GM12875 (cell line): Measurements from ENCODE around the gene NEK5.

Experiments used
- H3K4me3 ChIP-seq: one replicate; pipeline ENCODE4 v1.5.1; 2011; ENCODE audit warnings: low read depth, low read length, control low read depth
- TF ChIP-seq, protein P1 (sequence below): IDR thresholded peaks from 2 replicates; pipeline ENCODE4 v1.5.1; 2011; ENCODE audit warnings: low read depth, mild to moderate bottlenecking, control low read depth, inconsistent platforms, low read length, moderate library complexity, borderline replicate concordance; ENCODE audit not compliant: insufficient read depth

The NEK5 gene

DNA sequence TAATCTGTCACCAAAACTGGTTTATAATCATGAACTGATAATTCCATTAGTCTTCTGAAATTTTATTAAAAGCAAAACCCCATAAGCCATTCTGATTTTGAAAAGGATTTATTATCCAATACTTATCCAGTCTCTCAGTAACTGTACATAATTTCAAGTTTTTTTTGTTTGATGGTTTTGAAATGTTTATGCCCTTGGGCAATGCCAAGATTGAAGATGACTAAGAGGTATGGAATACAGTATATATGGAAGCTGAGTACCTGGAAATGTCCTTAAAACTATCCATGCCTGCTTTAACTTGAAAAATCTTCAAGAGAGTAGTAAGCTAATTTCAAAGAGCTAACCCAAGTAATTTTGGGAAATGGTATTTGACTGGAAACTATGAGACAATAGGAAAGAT, 1.8 kb upstream of the NEK5 start:
- no peak overlapping the region for H3K4me3 ChIP-seq
- TF ChIP-seq, protein P1, sequence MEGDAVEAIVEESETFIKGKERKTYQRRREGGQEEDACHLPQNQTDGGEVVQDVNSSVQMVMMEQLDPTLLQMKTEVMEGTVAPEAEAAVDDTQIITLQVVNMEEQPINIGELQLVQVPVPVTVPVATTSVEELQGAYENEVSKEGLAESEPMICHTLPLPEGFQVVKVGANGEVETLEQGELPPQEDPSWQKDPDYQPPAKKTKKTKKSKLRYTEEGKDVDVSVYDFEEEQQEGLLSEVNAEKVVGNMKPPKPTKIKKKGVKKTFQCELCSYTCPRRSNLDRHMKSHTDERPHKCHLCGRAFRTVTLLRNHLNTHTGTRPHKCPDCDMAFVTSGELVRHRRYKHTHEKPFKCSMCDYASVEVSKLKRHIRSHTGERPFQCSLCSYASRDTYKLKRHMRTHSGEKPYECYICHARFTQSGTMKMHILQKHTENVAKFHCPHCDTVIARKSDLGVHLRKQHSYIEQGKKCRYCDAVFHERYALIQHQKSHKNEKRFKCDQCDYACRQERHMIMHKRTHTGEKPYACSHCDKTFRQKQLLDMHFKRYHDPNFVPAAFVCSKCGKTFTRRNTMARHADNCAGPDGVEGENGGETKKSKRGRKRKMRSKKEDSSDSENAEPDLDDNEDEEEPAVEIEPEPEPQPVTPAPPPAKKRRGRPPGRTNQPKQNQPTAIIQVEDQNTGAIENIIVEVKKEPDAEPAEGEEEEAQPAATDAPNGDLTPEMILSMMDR = no peak

DNA sequence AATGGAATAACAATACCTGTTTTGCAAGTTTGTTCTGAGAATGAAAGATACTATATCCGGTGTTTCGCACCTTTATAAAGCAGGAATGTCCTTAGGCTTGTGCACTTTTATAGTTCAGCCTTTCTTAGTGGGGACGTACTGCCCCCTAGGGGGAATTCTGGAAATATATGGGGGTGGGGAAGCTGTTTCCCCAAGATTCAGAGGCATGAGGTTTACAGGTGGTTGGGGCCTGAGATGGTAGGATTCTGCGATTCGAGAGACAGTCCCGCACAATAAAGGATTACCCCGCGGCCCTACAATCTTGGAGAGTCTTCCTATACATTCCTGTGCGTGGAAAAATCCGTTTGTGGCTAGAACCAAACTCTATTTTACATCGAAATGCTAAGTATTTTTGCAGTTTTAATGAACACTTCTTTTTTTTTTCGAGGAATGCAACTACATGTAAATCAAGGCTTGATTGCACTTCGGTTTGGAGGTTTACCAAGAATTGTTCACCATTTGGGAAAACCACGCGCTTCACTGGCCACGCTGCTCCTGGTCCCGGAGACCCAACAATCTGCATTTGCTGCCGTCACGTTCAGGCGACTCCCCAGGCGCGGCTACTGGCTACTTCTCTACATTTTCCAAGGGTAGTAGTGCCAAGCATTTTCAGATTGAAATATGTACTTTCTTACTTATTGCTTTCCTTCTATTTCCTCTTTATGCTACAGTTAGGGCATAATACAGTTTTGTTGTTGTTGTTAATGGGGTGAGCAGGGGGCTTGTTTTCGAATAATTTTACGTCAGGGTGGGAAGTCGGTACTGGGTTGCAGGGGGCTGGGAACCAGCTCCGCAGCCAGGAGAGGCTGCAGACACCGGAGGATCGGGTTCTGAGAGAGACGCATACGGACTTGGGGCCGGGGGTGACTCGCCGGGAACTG, 830 bp downstream of the NEK5 start:
- TF ChIP-seq, protein P1 = peak; percentile 66
- peak overlapping the region; percentile 47 for H3K4me3 ChIP-seq

DNA sequence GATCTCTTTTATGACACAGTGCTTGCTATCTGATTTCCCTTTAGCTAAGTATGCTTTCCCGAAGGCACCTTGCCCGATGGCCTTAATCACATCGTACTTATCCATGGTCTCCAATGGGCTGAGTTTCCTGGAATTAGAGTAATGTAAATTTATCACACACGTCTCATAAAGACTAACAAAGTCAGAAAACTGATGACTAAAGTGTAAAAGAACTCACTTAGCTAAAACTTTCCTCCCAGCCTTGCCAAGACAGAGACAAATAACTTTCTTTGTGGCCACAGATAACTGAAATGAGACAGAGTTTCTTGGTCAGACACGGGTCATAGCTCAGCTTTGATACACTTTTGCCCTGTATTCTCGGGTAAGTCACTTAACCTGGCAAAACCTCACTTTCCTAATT, 1.5 kb downstream of the NEK5 start:
- TF ChIP-seq, protein P1 = no peak
- H3K4me3 ChIP-seq = no peak overlapping the region

DNA sequence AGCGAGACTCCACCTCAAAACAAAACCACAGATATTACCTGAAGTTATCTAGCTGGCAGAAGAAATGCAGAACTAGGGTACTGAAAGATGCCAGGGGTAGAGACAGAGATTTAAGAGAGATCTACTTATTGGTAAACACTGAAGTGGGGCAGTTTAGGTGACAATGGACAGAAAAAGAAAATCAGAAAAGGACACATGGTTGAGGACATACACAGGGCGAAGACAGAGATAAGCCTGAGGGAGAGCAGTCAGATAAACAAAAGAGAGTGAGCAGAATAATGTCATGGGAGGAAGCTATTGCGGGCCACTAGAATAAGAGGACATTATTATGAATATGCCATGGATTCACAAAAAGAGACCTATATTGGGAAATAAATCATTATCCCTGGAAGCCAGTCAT, 3.3 kb downstream of the NEK5 start:
- TF ChIP-seq, protein P1 = no peak
- H3K4me3 ChIP-seq = no peak overlapping the region

DNA sequence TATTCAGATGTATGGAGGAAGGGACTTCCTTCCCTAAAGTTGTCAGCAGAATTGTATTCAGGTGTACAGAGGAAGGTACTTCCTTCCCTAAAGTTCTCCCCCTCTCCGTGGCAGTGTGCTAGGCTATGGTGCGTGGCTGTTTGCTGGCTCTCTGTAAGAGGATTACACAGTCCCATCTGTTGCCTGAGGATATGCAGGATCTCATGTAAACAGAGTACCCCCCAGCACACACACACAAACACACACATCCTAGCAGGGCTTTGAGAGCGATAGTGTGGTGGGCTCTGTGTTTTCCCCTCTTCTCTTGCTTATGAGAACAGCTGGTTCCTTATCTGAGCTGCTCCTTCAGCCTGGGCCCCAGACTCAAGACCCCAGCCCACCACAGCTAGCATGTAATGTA, 10.3 kb downstream of the NEK5 start:
- TF ChIP-seq, protein P1 = no peak
- no peak overlapping the region for H3K4me3 ChIP-seq

DNA sequence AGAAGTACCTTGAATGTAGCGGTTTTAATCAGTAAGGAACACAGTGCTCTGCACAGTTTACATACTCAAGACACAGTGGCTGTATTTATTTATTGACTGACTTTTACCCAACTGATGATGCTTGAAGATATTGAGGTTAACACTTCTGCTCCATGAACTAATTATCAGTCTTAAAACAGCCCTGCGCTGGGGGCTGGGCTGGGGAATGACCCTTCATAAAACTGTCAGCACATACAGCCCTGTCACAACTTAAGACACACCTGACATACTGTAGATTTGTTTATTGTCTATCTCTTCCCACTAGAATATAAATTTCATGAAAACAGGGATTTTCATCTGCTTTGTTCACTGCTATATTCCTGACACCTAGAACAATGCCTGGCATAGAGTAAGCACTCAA, 10.8 kb downstream of the NEK5 start:
- H3K4me3 ChIP-seq = no peak overlapping the region
- TF ChIP-seq, protein P1 = no peak

DNA sequence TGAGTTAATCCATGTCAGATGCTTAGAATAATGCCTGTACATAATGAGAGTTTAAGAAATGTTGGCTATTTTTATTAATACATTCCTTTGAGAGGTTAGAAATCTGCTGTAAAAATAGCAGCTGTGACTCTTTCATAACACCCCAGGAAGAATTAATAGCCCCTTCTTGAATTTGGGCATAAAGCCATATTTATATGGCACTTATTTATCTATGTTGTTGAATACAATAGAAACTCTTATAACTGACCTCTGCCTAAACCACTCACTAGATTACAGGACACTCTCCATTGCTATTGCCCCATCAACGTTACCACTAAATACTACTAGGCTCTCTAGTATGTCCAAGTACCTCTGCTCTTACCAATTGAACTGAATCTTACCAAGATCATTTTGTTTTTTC, 16.3 kb downstream of the NEK5 start:
- TF ChIP-seq, protein P1 = no peak
- H3K4me3 ChIP-seq = no peak overlapping the region
